ENCODE measurements around the gene AOPEP.
A peak's percentile ranks its signal among the peaks of the same experiment; 100 is the strongest.

The AOPEP gene

DNA sequence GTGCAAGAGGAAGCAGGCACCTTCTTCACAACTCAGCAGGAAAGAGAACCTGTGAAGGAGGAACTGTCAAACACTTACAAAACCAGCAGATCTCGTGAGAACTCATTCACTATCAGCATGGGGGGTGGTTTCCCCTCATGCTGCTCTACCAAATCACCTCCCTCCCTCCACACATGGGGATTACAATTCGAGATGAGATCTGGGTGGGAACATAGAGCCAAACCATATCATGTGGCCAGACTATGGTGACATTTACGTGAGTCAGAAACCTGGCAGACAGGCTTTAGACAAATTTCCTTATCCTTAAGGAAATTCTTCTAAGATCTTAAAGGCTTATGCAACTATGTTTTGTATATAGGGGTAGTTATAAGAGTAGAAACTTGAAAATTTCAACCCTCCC is 8.7 kb upstream of the AOPEP start:
- DNase-seq, result no peak

DNA sequence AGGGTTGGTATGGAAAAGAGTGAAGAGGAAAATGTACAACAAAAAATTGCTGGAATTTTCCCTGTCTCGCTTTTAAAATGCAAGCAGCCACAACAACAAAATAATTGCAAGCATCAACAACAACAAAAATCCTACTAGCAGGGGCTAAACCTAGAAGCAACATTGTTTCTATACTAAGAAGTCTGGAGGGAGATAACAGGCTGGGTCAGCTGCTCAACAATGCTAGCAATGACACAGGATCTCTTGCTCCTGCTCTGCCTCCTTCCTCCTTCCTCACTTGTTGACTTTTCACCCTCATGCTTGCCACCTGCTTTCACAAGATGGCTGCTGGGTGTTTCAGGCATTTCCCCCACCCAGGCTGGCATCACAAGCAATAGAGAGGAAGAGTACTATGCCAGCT is 7.6 kb upstream of the AOPEP start:
- no peak for DNase-seq

DNA sequence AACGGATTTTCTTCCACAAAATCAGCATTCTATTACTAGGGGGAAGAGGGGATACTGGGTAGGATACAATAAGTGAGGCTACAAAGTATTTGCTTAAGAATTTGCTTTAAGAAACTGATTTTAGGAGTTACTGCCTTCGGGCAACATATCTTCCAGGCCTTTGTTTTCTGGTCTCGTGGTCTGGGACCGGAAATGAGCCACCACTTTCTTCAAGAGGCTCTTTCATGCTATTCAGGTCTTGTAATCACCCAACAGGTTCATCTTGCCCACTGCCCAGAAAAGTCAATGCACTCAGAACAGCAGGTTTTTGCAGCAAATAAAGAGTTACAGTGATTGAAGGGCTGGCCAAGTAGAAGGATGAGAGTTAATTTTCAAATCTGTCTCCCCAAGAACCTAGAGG is 6.6 kb upstream of the AOPEP start:
- no peak for DNase-seq

DNA sequence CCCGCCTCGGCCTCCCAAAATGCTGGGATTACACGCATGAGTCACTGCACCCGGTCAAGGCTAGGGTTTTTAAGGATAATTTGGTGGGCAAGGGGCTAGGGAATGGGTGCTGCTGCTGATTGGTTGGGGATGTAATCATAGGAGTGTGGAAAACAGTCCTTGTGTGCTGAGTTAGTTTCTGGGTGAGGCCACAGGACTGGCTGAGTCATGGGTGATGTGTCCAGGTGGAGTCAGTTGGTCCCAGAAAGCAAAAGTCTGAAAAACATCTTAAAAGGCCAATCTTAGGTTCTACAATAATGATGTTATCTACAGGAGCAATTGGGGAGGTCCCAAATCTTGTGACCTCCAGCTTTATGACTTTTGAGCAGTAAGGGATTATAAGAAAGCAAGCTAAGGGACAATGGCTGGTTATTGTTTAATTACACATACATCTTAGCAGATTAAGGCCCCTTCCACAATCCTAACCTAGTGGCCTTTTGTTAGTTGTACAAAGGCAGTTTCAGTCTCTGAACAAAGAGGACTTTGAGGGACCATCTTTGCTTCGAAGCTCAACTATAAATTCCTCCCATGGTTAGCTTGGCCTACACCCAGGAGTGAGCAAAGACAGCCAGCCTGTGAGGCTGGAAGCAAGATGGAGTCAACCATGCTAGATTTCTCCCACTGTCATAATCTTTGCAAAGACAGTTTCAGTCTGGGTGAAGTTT is 5.5 kb upstream of the AOPEP start:
- no peak for DNase-seq

DNA sequence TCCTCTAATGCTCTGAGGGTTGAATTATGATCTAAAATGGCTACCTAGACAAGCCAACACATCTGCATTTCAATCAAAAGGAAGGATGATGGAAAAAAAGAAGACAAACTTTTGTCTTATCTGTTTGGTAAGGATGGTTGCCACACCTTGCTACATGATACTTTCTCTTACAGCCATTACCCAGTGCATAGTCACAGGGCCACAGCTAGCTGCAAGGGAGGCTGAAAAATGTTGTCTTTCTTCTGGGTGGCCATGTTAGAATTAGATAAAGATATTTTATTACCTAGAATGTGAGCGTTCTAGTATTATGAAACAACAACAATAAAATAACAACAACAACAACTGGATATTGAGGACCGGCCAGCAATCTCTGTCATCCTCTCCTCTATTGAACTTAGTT is 4.7 kb upstream of the AOPEP start:
- DNase-seq, result no peak

DNA sequence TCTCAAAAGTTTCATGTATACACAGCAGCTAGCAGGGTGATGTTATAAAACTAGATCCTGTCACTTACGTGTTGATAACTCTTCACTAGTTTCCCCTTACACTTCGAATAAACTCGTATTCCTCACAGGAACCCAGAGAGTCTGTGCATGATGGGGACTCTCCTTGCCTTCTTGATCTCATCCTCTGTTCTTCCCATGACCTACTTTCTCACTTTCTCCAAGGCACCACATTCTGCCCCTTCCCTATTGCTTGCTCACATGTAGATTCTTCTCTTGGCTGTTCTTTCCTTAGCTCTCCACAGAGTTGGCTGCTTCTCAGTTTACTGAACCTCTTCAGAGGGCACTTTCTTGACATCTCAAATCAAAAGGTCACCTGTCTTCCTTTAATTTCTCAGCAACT is 1.2 kb upstream of the AOPEP start:
- DNase-seq, result no peak

DNA sequence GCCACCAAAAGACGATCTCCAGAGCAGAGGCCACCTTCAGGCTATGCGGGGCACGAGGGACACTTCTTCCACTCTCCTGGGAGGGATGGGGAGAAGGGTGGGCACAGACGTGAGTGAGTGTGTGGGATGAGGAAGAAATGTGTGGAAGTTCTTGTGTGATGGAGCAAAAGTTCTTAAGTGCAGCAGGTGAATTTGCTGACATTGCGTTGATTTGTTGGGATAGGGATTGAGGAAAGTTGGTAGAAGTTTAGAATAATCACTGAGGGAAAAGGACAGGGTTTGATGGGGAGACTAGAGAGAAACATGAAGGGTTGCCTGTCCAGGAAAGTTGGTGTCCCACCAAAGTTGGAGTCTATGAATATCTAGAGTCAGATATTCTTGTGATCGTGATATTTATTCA is 2.2 kb downstream of the AOPEP start:
- no peak for DNase-seq

DNA sequence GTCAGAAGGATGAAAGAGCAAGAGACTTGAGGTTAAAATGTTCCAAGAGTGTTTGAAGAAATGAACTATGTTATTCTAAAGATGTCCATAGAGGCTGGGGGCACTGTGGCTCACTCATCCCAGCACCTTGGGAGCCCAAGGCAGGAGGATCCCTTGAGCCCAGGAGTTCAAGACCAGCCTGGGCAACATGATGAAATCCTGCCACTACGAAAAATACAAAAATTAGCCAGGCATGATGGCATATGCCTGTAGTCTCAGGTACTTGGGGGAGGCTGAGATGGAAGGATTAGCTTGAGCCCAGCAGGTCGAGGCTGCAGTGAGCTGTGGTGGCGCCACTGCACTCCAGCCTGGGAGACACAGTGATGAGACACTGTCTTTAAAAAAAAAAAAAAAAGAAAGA is 2.7 kb downstream of the AOPEP start:
- no peak for DNase-seq

DNA sequence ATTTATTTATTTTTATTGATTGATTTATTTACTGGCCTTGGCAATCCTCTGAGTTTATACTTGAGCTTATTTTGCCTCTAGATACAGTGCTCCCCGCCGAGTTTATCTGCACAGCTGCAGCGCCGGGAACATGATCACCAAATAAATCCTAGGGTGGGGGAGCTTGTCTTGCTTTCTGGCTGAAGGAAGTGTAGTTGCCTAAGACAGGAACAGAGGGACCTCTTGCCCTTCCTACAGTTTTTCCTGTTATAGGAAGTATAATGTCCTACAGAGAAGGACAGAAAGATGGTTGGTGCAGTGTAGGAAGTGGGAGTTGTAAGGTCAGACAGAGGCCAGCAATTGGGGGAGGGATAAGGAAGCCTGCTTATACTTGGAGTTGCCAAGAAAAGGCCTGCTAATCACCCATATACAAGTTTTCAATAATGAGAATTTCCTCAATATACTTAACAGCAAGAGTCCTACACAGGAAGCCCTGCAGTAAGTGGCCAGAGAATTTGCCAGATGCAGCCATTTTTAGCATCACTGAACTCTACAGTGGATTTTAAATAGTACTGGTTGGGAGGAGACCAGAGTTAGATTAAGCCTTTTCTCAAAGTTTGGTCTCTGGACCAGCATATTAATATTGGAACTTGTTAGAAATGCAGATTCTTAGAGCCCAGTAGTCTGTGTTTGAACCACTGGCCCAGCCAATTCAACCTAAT is 7.7 kb downstream of the AOPEP start:
- peak; percentile 34 to 39 for DNase-seq

DNA sequence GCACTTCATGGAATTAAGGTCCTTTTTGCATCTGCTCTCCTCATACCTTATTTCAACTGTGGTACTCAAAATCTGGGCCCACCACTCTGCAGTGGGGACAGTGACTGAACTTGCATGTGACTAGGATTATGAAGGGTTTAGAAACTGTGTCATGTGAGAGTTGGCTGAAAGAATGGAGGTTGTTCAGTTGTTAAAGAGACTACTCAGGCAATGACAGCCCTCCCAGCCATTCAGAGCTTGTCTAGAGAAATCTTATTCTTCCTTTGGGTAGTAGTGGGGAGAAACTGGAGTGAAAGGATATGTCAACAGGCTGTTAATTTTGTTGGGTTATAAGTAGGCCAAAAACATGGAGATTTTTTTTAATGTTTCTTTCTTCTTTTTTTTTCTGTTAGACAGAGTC is 10.3 kb downstream of the AOPEP start:
- DNase-seq, result no peak

DNA sequence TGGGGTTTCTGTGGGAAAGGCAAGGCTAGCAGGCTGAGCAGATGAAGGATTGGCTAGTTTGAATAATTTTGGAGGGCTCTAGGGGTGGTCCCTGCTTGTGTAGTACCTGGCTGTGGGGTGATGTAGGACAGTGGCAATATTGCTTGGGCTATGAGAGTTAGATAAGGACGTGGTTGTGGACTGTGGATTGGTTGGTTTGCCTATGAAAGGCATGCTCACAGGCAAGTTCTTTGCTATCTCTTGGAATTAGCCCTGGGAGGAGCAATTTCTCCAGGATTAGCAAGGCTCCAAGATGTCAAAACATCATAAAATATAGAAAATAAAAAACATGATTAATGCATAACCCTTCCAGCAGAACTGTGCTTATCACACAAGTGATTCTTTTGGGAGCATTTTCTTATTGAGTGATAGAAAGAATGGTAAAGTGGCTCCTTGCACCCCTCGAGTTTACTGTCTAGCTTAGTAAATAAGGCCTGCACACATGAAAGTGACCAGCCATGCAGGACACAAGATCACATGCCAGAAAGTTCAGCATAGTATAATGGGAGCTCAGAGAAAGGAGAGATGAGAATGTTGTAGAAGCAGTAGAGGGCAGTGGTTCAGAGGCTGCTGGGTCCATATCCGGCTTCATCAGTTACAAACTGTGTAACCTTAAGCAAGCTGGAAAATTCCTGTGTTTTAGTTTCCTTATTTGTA is 13.8 kb downstream of the AOPEP start:
- DNase-seq, result peak in 1 of 2 donors; percentile 22

DNA sequence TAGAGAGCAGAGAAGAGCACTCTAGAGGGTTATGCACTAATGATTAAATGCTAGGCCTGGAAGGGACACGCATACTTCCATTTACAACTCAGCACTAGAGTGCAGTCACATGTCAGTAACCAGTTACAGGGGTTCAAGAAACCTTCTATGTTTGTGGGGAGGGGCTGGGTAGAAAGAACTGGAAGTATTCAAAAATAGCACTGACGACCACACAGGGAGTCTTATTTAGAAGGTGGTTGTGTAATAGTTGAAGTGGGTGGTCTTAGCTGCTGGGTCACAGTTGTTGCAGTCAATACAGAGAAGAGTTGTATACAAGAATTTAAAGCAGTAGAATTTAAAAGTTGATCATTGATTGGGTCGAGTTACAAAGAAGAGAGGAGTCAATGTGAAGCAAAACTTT is 15.4 kb downstream of the AOPEP start:
- DNase-seq, result no peak

DNA sequence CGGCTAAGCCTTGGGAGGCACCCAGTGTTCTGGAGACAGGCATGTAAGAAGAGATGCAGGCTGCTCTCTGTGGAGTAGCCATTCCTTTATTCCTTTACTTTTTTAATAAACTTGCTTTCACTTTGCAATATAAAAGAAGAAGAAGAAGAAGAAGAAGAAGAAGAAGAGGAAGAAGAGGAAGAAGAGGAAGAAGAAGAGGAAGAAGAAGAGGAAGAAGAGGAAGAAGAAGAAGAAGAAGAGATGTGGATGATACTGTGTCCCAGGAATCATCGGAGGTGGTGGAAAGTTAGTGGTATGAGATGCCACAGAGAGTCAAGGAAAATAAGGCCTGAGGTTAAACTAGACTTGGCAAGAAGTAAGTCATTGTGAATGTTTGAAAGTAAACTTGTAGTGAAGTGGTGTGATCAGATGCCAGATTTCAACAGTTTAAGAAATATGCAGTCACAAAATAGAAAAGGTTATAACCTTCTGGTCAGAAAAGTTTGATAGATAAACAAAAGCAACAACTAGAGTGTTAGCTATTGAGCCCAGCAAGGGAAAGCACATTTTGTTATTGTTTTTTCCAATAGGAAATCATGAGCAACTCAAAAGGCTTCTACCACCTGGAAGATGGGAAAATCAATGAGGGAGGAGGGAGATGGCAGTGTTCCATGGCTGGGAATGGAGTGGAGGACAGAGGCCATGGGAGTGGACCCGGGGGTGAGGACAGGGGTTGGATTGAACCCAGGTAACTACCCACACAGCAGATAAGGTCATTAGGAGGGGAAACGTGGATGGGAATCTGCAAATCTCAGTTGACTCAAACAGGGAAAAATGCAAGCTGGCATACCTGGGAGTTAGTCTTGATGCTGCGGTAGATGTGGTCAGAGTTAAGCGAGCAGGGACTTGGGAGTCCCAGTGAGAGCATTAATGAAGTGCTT is 16.8 kb downstream of the AOPEP start:
- DNase-seq, result no peak

DNA sequence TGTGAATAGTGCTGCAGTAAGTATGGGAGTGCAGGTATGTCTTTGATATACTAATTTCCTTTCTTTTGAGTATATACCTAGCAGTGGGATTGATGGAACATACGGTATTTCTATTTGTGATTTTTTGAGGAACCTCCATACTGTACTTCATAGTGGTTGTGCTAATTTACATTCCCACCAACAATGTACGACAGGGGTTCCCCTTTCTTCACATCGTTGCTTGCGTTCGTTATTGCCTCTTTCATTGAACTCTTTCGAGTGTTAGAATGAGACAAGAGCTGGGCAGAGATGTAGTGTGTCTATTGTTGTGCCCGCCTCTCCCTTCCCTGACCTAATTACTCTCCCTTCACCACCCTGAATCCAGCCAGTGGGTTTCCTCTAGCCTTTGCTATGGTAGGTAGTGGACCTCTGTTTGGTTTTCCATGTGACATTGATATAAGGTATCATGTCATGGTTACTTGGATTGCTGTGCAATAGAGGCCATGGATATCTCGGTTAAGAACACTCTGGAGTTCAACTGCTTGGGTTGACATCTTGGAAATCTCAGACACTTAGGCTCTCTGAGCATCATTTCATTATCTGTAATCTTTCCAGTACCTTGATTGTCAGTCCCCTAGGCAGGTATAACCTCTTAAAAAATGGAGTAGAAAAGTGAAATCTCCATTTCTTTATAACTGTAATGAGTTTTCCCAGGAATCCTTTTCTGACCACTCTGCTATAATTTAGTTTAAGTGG is 19.5 kb downstream of the AOPEP start:
- no peak for DNase-seq

DNA sequence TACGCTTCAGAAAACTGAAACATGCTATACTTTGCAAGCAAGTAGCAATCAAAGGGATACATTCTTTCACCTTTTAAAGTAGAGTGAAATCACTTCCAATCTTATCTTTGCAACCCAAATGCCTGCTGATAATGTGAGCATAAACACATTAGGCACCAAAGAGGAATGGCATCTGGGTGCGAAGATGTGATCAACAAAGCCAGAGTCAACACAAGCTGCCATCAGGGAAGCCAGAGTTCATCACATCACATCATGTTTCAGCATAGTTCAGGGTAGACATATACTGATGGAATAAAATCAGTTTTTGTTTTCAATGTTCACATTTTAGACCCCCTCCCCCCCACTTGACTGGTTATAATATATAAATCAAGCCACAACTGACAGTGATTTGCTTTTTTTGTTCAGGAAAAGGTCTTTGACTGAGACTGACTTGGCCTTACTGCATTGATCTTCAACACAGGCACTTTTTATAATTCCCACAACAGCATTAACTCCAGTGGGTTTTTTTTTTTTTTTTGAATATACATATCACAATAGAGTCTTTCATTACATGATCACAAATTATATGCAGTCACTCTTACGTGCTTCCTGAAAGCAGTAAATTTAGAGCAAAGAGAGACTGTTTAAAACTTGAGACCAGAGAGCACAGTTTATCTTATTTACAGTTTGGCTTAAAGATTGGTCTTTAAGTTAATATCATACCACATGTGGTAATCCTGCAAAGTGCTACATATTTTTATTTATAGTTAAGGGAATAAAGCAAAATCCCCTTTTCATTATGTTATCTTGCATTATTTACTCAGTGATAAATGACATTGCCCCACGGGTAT is 20.3 kb downstream of the AOPEP start:
- DNase-seq, result no peak

DNA sequence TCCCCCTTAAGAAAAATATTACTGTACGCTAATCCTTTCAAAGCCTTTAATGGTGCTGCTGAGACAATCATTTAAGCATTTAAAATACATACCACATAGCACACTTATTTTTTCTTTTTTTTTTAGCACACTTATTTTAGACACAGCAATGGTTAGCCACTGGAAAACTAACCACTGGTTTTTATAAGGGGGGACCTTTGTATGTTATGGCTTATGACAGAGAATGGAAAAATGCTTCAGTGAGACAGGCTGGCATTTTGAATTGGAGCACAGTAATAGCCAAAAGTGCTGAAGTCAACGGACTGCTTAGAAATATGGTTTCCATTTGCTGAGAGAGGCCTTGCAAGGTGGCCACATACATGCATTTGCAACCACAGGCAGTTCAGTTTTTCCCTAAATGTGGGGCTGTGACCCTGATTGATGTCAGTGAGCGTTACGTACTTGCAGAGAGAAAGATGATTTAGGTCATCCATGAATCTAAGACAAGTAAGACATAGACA is 28.5 kb downstream of the AOPEP start:
- DNase-seq, result no peak

DNA sequence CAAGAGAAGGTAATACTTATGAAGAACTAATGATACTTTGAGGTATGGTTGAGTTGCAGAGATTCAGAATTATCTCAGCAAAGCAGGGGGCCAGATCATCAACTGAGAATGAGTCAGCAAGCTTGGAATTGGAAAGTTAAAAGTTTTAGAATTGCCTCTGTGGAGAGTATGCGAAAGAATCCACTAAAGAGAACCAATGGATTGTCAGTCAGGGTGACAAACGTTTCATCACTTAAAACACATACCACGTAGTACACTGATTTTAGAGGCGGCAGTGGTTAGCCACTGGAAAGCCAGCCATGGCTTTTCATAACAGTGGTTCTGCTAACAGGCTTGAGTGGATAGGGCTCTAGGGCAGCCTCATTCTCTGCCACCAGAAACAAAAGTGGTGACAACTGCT is 30.7 kb downstream of the AOPEP start:
- no peak for DNase-seq

DNA sequence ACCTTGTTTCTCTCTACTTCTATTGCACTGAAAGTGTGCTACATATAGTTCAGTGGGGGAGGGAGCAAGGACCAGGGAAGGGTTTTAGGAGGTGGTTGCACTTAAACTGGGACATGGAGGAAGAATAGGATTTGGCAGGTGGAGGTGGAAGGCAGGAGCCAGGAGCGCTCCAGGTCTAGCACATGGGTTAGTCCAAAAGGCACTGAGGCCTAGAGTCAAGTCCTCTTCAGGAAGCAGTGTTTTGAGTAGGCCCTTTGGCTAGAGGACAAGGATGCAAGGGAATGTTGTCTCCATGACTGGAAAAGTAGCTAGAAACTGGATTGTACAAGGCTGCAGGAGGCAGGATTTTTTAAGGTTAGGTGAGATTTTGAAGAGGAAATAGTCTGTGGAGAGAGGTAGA is 31.5 kb downstream of the AOPEP start:
- no peak for DNase-seq

DNA sequence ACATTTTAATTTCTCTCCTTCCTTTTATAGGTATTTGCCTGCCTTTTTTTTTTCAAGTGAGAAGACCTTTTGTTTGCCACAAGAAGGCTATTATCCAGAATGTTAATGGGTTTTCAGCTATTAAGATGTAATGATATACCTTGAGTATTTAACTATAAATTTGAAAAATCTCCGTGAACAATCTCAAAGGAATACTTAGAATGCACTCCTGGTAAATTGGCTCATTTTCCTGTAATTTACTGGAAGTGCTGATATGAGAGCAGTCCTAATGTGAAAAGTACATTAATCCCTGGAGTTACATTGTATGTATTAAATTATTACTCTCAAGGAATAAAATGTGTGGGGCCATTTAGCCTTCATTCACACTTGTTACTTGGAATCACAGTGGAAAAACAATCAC is 32.4 kb downstream of the AOPEP start:
- DNase-seq, result no peak

DNA sequence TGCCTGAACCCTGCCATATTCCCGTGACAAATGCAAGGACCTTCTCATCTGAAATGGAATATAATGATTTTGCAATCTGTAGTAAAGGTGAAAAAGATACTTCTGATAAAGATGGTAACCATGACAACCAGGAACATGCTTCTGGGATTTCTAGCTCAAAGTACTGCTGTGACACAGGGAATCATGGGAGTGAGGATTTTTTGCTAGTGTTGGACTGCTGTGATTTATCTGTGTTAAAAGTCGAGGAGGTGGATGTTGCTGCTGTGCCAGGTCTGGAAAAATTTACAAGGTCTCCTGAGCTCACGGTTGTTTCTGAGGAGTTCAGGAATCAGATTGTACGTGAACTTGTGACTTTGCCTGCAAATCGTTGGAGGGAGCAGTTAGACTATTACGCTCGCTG is 33.5 kb downstream of the AOPEP start:
- no peak for DNase-seq

DNA sequence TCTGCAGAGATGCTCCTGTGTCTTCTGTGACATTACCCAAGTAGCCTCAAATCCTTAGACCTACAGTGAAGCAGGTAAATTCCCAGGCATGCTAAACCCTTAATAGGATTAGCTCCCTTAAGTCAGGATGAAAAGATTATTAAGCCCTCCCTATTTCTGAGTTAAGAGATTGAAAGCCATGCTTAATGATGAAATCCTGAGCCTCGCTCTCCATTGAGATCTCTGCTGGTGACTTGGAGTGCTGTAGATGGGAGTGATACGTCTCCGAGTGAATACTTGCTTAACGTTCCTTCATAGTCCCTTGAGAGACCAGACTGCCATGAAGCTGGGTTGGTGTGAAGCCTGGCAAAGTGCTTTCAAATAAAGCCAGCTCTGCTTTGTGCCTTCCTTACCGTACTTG is 34.2 kb downstream of the AOPEP start:
- no peak for DNase-seq

All from inflammatory macrophage treated with lipopolysaccharide for 1 hour (primary cell).